ENCODE measurements around the gene TCF7L1.

The TCF7L1 gene

GRCh38 chr2:85303780-85304531 lies 170.8 kb downstream of the TCF7L1 start:
- no peak for TF ChIP-seq CTCF (IDR thresholded peaks at IDR 0.05)
- H3K27ac ChIP-seq: no peak overlapping the region
- DNase-seq (ENCODE audit: low spot score): no peak
- H3K4me3 ChIP-seq: no peak overlapping the region

DNA sequence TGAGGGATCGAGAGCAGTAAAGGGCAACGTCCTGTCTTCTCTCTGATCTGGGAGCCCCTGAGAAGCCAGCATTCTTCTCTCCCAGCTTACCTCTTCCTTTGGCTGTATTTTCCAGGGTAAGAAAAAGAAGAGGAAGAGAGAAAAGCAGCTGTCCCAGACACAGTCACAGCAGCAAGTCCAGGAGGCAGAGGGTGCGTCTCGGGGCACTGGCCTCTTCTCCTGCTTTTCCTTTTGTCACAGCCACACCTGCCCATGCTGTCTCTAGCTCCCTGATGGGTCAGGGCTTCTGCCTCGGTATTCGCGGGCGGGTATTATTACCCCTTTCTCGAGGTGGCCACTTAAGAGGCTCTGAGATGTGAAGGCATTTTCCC lies 174.3 kb downstream of the TCF7L1 start:
- H3K4me3 ChIP-seq: no peak overlapping the region
- H3K27ac ChIP-seq: peak overlapping the region in 1 of 2 donors; percentile 12
- no peak for DNase-seq (ENCODE audit: low spot score)
- TF ChIP-seq CTCF (IDR thresholded peaks at IDR 0.05): no peak

GRCh38 chr2:85308201-85308600 lies 175.0 kb downstream of the TCF7L1 start:
- H3K27ac ChIP-seq: peak overlapping the region in 1 of 2 donors; percentile 69
- TF ChIP-seq CTCF (IDR thresholded peaks at IDR 0.05): no peak

DNA sequence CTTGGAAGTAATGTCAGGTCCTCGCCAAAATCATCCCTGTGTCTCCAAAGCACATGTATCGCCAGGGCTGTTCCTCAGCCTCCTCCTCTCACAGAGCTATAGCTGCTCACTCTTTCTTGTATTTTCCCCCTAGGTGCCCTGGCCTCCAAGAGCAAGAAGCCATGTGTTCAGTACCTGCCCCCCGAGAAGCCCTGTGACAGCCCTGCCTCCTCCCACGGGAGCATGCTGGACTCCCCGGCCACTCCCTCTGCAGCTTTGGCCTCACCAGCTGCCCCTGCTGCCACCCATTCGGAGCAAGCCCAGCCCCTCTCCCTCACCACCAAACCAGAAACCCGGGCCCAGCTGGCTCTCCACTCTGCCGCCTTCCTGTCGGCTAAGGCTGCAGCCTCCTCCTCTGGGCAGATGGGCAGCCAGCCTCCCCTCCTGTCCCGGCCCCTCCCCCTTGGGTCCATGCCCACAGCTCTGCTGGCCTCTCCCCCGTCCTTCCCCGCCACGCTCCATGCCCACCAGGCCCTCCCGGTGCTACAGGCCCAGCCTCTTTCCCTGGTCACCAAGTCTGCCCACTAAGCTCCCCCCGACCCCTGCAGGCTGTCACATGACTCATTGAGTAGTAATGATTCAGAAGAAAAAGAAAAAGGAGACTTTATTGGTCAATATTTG lies 175.8 kb downstream of the TCF7L1 start:
- Histone ChIP-seq H3K4me3 (no peak overlapping the region), H3K27ac (peak overlapping the region; percentile 8 to 69)
- DNase-seq (ENCODE audit: low spot score): no peak
- TF ChIP-seq CTCF (IDR thresholded peaks at IDR 0.05): no peak

More at GRCh38 chr2:85308201-85308600, 175.0 kb downstream of the TCF7L1 start:
- no peak overlapping the region for H3K4me3 ChIP-seq
- DNase-seq (ENCODE audit: low spot score): no peak

DNA sequence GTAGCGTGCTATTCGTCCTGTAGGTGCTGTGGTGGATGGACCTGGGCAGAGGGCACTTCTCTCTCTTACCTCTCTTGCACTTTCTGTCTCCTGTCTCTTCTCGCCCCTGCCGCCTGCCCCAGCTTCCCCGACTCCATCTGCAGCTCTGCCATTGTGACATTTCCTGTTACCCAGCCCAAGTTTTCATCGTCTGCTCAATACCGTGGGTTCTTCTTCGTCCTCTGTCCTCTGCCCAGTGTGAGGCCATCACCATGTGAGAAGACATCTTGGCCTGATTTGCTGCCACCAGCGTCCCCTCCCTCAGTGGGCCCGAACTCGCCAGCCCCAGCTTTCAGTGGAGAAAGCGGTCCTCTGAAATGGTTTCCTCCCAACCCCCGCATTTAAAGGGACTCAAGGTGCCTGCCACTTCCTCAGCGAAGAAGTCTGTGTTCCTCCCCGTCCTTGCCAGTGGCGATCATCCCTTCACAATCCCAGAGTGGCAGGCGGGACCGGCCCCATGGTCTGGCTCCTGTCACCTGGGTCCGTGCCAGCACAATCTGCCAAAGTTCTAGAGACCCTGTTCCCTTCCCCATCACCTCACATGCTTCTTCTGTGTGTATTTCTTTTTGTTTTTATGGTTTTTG lies 176.6 kb downstream of the TCF7L1 start:
- H3K4me3 ChIP-seq: no peak overlapping the region
- H3K27ac ChIP-seq: peak overlapping the region in 1 of 2 donors; percentile 14
- no peak for DNase-seq (ENCODE audit: low spot score)
- TF ChIP-seq CTCF (IDR thresholded peaks at IDR 0.05): no peak

GRCh38 chr2:85310330-85310729 lies 177.1 kb downstream of the TCF7L1 start:
- no peak for TF ChIP-seq CTCF (IDR thresholded peaks at IDR 0.05)
- H3K27ac ChIP-seq: no peak overlapping the region
- no peak overlapping the region for H3K4me3 ChIP-seq
- DNase-seq (ENCODE audit: low spot score): no peak

Measured in coronary artery (tissue), 2 donors.